WTC11 (cell line): ENCODE results near the gene LMO3. TPM values are rescaled to one million over a fixed set of nuclear protein-coding genes. Genes with fewer than 3 reads are reported as not detected.

ENCODE experiments used
- ATAC-seq: fragments of 200-7000 bp; cut with Tn5 transposase; 2 replicates; pipeline ENCODE4 v1.10.0; 2021; ENCODE audit warnings: mild to moderate bottlenecking, moderate library complexity
- CTCF ChIA-PET: fragments of 300-600 bp; sonication (Branson Sonifier 250); formaldehyde crosslinking; loops from one replicate; lab custom pipeline; 2021; ENCODE audit warnings: antibody characterized with exemption; lab: Charles Lee
- POLR2A ChIA-PET: fragments of 350-600 bp; sonication (Branson Sonifier 250); formaldehyde crosslinking; loops from one replicate; lab custom pipeline; 2021; ENCODE audit warnings: antibody characterized with exemption; lab: Charles Lee
- DNase-seq: peaks from one replicate; pipeline ENCODE4 v3.0.0; 2021; ENCODE audit warnings: low spot score
- H3K27ac Mint-ChIP-seq: 2 replicates; pipeline ENCODE4 v1.8.0; 2021; ENCODE audit warnings: mixed read lengths
- H3K27me3 Mint-ChIP-seq: 2 replicates; pipeline ENCODE4 v1.8.0; 2021; ENCODE audit warnings: low read depth, mild to moderate bottlenecking, moderate library complexity, mixed read lengths
- H3K36me3 Mint-ChIP-seq: 2 replicates; pipeline ENCODE4 v1.8.0; 2021; ENCODE audit warnings: mixed read lengths
- H3K4me1 Mint-ChIP-seq: 2 replicates; pipeline ENCODE4 v1.8.0; 2022; ENCODE audit warnings: mixed read lengths
- H3K4me3 Mint-ChIP-seq: 2 replicates; pipeline ENCODE4 v1.8.0; 2021; ENCODE audit warnings: mild to moderate bottlenecking, moderate library complexity, mixed read lengths
- H3K9me3 Mint-ChIP-seq: 2 replicates; pipeline ENCODE4 v1.8.0; 2021; ENCODE audit warnings: mixed read lengths
- CBFB ChIP-seq: sonication (generic); formaldehyde crosslinking; IDR thresholded peaks from 2 replicates; pipeline ENCODE4 v1.8.1; 2022; ENCODE audit warnings: mild to moderate bottlenecking, low read depth, missing genetic modification reagents
- CREM ChIP-seq: sonication (generic); formaldehyde crosslinking; IDR thresholded peaks from 2 replicates; pipeline ENCODE4 v1.8.1; 2022; ENCODE audit warnings: mild to moderate bottlenecking, missing genetic modification reagents, moderate library complexity
- E2F1 ChIP-seq: sonication (generic); formaldehyde crosslinking; IDR thresholded peaks from 2 replicates; pipeline ENCODE4 v1.8.0; 2022; ENCODE audit warnings: mild to moderate bottlenecking, missing genetic modification reagents
- E2F5 ChIP-seq: sonication (generic); formaldehyde crosslinking; IDR thresholded peaks from 2 replicates; pipeline ENCODE4 v1.8.1; 2022; ENCODE audit warnings: mild to moderate bottlenecking, moderate library complexity, missing genetic modification reagents
- GABPB1 ChIP-seq: sonication (generic); formaldehyde crosslinking; IDR thresholded peaks from 2 replicates; pipeline ENCODE4 v1.8.1; 2023; ENCODE audit warnings: mild to moderate bottlenecking, missing genetic modification reagents
- NR1H2 ChIP-seq: sonication (generic); formaldehyde crosslinking; IDR thresholded peaks from 2 replicates; pipeline ENCODE4 v1.9.0; 2021; ENCODE audit warnings: mild to moderate bottlenecking, moderate library complexity, missing genetic modification reagents
- PRDM15 ChIP-seq: sonication (generic); formaldehyde crosslinking; IDR thresholded peaks from 2 replicates; pipeline ENCODE4 v1.8.0; 2022; ENCODE audit warnings: missing genetic modification reagents
- PRRX2 ChIP-seq: fragments of 250-450 bp; sonication (Bioruptor Pico); IDR thresholded peaks from 2 replicates; pipeline ENCODE4 v1.8.0; 2021; ENCODE audit warnings: mild to moderate bottlenecking
- SOX15 ChIP-seq: fragments of 250-450 bp; sonication (Bioruptor Pico); IDR thresholded peaks from 2 replicates; pipeline ENCODE4 v1.9.0; 2021; ENCODE audit warnings: mild to moderate bottlenecking
- TEAD1 ChIP-seq: sonication (generic); formaldehyde crosslinking; IDR thresholded peaks from 2 replicates; pipeline ENCODE4 v1.8.0; 2022; ENCODE audit warnings: mild to moderate bottlenecking, missing genetic modification reagents
- ZNF423 ChIP-seq: fragments of 250-450 bp; sonication (Bioruptor Pico); IDR thresholded peaks from 2 replicates; pipeline ENCODE4 v2.1.2; 2022; ENCODE audit warnings: mild to moderate bottlenecking, moderate library complexity
- ZSCAN18 ChIP-seq: fragments of 250-450 bp; sonication (Bioruptor Pico); IDR thresholded peaks from 2 replicates; pipeline ENCODE4 v2.1.2; 2022; ENCODE audit warnings: mild to moderate bottlenecking, moderate library complexity
- total RNA-seq: library from RNA; stranded (reverse); gene quantifications from 3 replicates; pipeline ENCODE4 v1.2.3, GENCODE V29; 2021

Gene LMO3
- total RNA-seq, 1 experiment from 2014 or later = 29.8 TPM

GRCh38 chr12:16509411-16509810, 96.6 kb downstream of the LMO3 start:
- no peak for DNase-seq
- TF ChIP-seq ZNF423 = no peak
- no peaks in the 10 kb centered on the region for H3K36me3 Mint-ChIP-seq
- peaks cover 9% of the 10 kb centered on the region for H3K9me3 Mint-ChIP-seq
- CTCF ChIA-PET = interaction anchor here (2.1 kb wide), 1 partner anchor 124 kb away, joined by 8 read pairs; no protein-coding TSS in a partner anchor
- no peak overlapping the region for H3K27ac Mint-ChIP-seq
- H3K4me3 Mint-ChIP-seq = no peak overlapping the region
- peaks cover 14% of the 10 kb centered on the region for H3K4me1 Mint-ChIP-seq
- POLR2A ChIA-PET = no interaction called here
- no peaks in the 10 kb centered on the region for H3K27me3 Mint-ChIP-seq
- no peak for ATAC-seq

GRCh38 chr12:16506394-16506793, 99.6 kb downstream of the LMO3 start:
- Mint-ChIP-seq H3K27ac (no peak overlapping the region), H3K9me3 (peaks cover 9% of the 10 kb centered on the region)
- no peak for ATAC-seq

More at GRCh38 chr12:16506394-16506793, 99.6 kb downstream of the LMO3 start:
- TF ChIP-seq E2F5 (CRISPR knock-in tag) (no peak), ZSCAN18 (CRISPR knock-in tag) (no peak), PRDM15 (CRISPR knock-in tag) (no peak), PRRX2 (CRISPR knock-in tag) (no peak), E2F1 (CRISPR knock-in tag) (no peak), GABPB1 (no peak), CREM (no peak), CBFB (CRISPR knock-in tag) (no peak), TEAD1 (CRISPR knock-in tag) (no peak), SOX15 (CRISPR knock-in tag) (no peak), NR1H2 (CRISPR knock-in tag) (no peak)
- H3K36me3 Mint-ChIP-seq = no peaks in the 10 kb centered on the region
- H3K4me1 Mint-ChIP-seq = peaks cover 29% of the 10 kb centered on the region
- DNase-seq = no peak
- CTCF ChIA-PET = no interaction called here
- POLR2A ChIA-PET = no interaction called here
- no peaks in the 10 kb centered on the region for H3K27me3 Mint-ChIP-seq
- H3K4me3 Mint-ChIP-seq = no peak overlapping the region
